Right lobe of liver (tissue), 6 donors: Measurements from ENCODE around the gene FYB1. TPM values are rescaled to one million over a fixed set of nuclear protein-coding genes. Genes with fewer than 3 reads are reported as not detected.

Experiments
- ATAC-seq, 4 donors: fragments of 200-7000 bp; cut with Tn5 transposase; one replicate each; pipeline ENCODE4 v1.9.1; 2020; ENCODE audit warnings: mild to moderate bottlenecking in 4 of 4, moderate library complexity in 4 of 4
- DNase-seq, 3 donors: peaks; one replicate each; pipeline ENCODE4 v3.0.0-alpha.2; 2020
- H3K27ac ChIP-seq, 3 donors: fragments of 200-600 bp; one replicate each; pipeline ENCODE4 v1.8.0; 2022
- H3K27me3 ChIP-seq, 2 donors: fragments of 200-600 bp; one replicate each; pipeline ENCODE4 v1.8.0; 2022
- H3K36me3 ChIP-seq, 4 donors: fragments of 200-600 bp; sonication (generic) in 1 of 4; one replicate each; pipeline versions ENCODE4 v1.5.1 to v1.8.0; 2017 to 2022; ENCODE audit warnings: control low read depth in 1 of 4
- H3K4me1 ChIP-seq, 4 donors: fragments of 200-600 bp; sonication (generic) in 1 of 4; one replicate each; pipeline versions ENCODE4 v1.5.1 to v1.8.0; 2017 to 2022; ENCODE audit warnings: control low read depth in 1 of 4
- H3K4me3 ChIP-seq, 3 donors: fragments of 200-600 bp; one replicate each; pipeline ENCODE4 v1.8.0; 2022
- H3K9me3 ChIP-seq, 4 donors: fragments of 200-600 bp; sonication (generic) in 1 of 4; one replicate each; pipeline versions ENCODE4 v1.5.1 to v1.8.0; 2017 to 2022; ENCODE audit warnings: control low read depth in 1 of 4
- CTCF ChIP-seq, 4 donors: fragments of 200-600 bp in 3 of 4; fragments of 450-650 bp in 1 of 4; IDR thresholded peaks; one replicate each; pipeline versions ENCODE4 v1.5.1 to v1.8.0; 2016 to 2022; ENCODE audit warnings: antibody characterized with exemption in 4 of 4, mild to moderate bottlenecking in 2 of 4
- POLR2A ChIP-seq: fragments of 450-650 bp; IDR thresholded peaks from one replicate; pipeline ENCODE4 v1.6.1; 2017; ENCODE audit warnings: antibody characterized with exemption, mild to moderate bottlenecking
- whole genome bisulfite sequencing: methylation state at CpG from one replicate; pipeline ENCODE4 v1.1.6; 2018; ENCODE audit warnings: low coverage, low lambda C conversion rate; ENCODE audit not compliant: insufficient coverage; ENCODE audit errors: missing lambda C conversion rate; 5-methylcytosine and 5-hydroxymethylcytosine counted together
- intact Hi-C, 2 donors: fragments of 100-400 bp; cut with DNase I; formaldehyde crosslinking; loops; one replicate each; pipeline versions ENCODE4 v1.11.2 to v1.14.1; 2022
- total RNA-seq, 6 experiments: library from RNA; depleted of rRNA in 2 of 6; stranded (reverse); fragments of >200 nt in 2 of 6; fragmentation: NEBNext Ultra II Directional in 3 of 6; extraction: Animal tissue kit (Norgen Biotek cat#: 25700) in 3 of 6; gene quantifications; one replicate each; pipeline versions ENCODE4 v1.1.0 to v1.2.4, GENCODE V29; 2016 to 2023
- donor health status: DM: no; HTN: yes; CAD: no.
- donor health status: DM: no; HTN: no; CAD: no.
- donor health status: DM: no; HTN: no; CAD: no.
- donor health status: DM: no; HTN: yes; CAD: no.
- donor health status: DM: no; HTN: yes; CAD: no.

FYB1 gene
- total RNA-seq, 6 experiments from 2014 or later: 3.7 to 15.3 (median 9.1) TPM

DNA sequence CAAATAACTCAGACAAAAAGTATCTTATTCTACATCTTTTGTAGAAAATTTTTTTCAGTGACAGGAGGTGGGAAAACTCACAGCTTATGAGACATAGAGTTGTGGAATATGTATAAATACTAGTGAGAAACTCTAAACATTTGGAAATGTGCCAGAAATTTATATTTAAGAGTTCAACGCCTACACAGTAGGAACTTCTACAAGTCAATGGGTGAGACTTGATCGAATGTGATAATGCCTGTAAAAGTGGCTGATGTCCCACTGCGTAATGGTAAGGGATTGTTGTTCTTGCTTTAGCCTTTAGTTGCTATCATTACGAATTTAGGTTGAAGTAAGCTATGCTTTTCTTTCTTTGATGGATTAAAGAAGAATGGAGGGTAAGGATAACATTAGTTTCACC, 105.2 kb downstream of the FYB1 start:
- intact Hi-C loops: no loop called here

DNA sequence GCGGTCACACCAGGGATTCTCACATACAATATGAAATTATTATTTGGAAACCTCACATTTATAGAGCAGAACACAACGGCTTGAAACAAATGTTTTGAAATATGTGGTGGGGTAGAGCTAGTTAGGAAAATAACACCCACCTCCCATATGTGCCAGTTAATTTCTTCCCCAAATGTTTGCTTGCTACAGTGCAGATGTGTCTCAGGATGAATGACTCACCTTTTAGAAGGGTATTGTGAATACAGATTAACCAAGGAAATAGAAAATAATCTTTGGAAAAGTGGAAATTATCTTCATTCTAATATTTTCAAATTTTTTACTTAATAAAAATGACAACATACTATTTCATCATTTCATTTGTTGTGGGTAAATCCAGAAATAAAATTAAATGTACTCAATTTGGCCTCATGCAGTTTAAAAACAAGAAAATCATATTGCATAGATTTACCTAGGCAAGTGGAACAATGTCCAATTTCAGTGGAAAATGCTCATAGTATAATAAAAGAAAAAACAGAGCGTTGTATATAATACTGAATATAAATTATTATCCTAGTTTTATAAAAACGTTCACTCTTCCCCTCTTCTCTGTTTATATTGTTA, 105.9 kb downstream of the FYB1 start:
- WGBS: 68% methylated on average over 4 of the region's 4 CpGs
- Histone ChIP-seq H3K9me3 (no peaks in the 10 kb centered on the region), H3K4me3 (no peak overlapping the region), H3K4me1 (no peaks in the 10 kb centered on the region), H3K36me3 (no peaks in the 10 kb centered on the region), H3K27me3 (no peaks in the 10 kb centered on the region), H3K27ac (no peak overlapping the region)
- TF ChIP-seq CTCF (IDR thresholded peaks at IDR 0.05) (no peak), POLR2A (no peak)
- no peak for DNase-seq
- ATAC-seq: no peak
- intact Hi-C loops: no loop called here

More for the DNA sequence above, 105.2 kb downstream of the FYB1 start:
- 82% methylated on average over 4 of the region's 4 CpGs for WGBS
- H3K27ac ChIP-seq: no peak overlapping the region
- H3K4me1 ChIP-seq: no peaks in the 10 kb centered on the region
- no peak overlapping the region for H3K4me3 ChIP-seq
- DNase-seq: no peak
- H3K36me3 ChIP-seq: no peaks in the 10 kb centered on the region
- no peak for TF ChIP-seq CTCF (IDR thresholded peaks at IDR 0.05)
- TF ChIP-seq POLR2A: no peak
- no peaks in the 10 kb centered on the region for H3K27me3 ChIP-seq
- ATAC-seq: no peak
- H3K9me3 ChIP-seq: no peaks in the 10 kb centered on the region

DNA sequence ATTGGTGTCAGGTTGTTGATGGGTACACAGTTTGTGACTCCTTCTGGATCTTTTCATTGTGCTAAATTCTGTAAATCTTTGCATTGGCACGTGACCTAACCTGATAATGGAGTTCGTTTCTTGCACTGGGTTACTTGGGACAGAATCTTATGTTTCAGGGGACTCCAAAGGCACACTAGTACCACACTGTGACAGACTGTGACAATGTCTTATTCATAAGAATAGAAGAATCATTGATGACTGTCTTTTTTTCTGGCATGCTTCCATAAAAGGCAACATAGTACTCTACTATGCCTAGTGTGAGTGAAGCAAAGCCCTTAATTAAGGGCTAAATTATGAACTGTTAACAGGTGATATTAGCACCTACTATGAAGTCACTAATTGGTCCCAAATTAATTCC, 109.8 kb downstream of the FYB1 start:
- TF ChIP-seq POLR2A (no peak), CTCF (IDR thresholded peaks at IDR 0.05) (no peak)
- no peak overlapping the region for H3K4me3 ChIP-seq
- 61% methylated on average over 2 of the region's 2 CpGs for WGBS
- no peak overlapping the region for H3K27ac ChIP-seq
- H3K4me1 ChIP-seq: no peaks in the 10 kb centered on the region
- DNase-seq (no peak), ATAC-seq (no peak)
- H3K27me3 ChIP-seq: no peaks in the 10 kb centered on the region
- H3K9me3 ChIP-seq: no peaks in the 10 kb centered on the region
- intact Hi-C loops: no loop called here
- no peaks in the 10 kb centered on the region for H3K36me3 ChIP-seq

DNA sequence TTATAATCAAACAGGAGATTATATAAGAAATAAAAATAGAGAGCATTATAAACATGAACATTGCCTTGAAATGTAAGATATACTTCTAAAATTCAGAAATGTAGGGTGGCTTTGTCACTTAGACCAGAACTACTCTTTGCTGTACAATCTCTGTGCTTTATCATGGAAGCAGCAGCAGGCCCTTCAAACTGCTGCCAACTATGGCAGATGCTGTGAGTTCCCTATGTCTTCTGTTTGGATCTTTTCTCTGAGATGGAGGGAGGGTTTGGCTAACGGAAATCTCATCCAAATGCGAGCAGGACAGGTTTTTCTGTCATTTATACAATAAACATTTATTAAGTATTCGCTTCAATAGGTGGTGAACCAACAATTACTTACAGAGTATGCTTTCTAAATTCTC, 110.4 kb downstream of the FYB1 start:
- WGBS: 72% methylated on average over 3 of the region's 3 CpGs

More for the DNA sequence above, 110.4 kb downstream of the FYB1 start:
- Histone ChIP-seq H3K27me3 (no peaks in the 10 kb centered on the region), H3K36me3 (no peaks in the 10 kb centered on the region), H3K4me3 (no peak overlapping the region), H3K4me1 (no peaks in the 10 kb centered on the region), H3K27ac (no peak overlapping the region), H3K9me3 (no peaks in the 10 kb centered on the region)
- intact Hi-C loops: no loop called here
- DNase-seq (no peak), ATAC-seq (no peak)
- TF ChIP-seq POLR2A (no peak), CTCF (IDR thresholded peaks at IDR 0.05) (no peak)
